Endothelial cell of umbilical vein (primary cell): Measurements from ENCODE around the gene CUX1. TPM values are rescaled to one million over a fixed set of nuclear protein-coding genes. Genes with fewer than 3 reads are reported as not detected.

Experiments
- BruUV-seq: library from RNA; stranded (reverse); fragments of 400-500 nt; replicated peaks from 2 replicates; lab custom pipeline; 2021; lab: Mats Ljungman, UMichigan
- CTCF ChIA-PET: fragments of 300-600, 350-600 bp; sonication (Branson Sonifier 250); formaldehyde crosslinking; loops from one replicate; lab custom pipeline; 2021; ENCODE audit warnings: antibody characterized with exemption, inconsistent platforms; lab: Charles Lee
- POLR2A ChIA-PET: fragments of 300-600, 350-600 bp; sonication (Branson Sonifier 250); formaldehyde crosslinking; loops from one replicate; lab custom pipeline; 2021; ENCODE audit warnings: antibody characterized with exemption, inconsistent platforms; lab: Charles Lee
- DNase-seq: peaks from one replicate; pipeline ENCODE4 v3.0.0-alpha.2; 2011; ENCODE audit warnings: low read depth, low spot score
- FAIRE-seq: peaks from 2 replicates; lab custom pipeline; 2011; peaks lifted over from hg19 to GRCh38; lab: Jason Lieb, UNC
- H2AFZ ChIP-seq: 2 replicates; pipeline ENCODE4 v1.6.0; 2012; ENCODE audit warnings: low read depth, low read length, control low read depth, inconsistent platforms
- H3K27ac ChIP-seq: 2 replicates; pipeline ENCODE4 v1.5.1; 2011; ENCODE audit warnings: low read depth, mild to moderate bottlenecking, control low read depth, low read length, moderate library complexity; ENCODE audit not compliant: insufficient read depth
- H3K27me3 ChIP-seq, 2 experiments: 2 replicates each; pipeline versions ENCODE4 v1.6.0 to v1.6.1; 2011; ENCODE audit warnings: low read length in 2 of 2, mixed read lengths in 1 of 2; ENCODE audit not compliant: control insufficient read depth in 2 of 2, insufficient read depth in 2 of 2
- H3K36me3 ChIP-seq, 2 experiments: 2 replicates in 1 of 2; 3 replicates in 1 of 2; pipeline ENCODE4 v1.5.1; 2011; ENCODE audit warnings: low read length in 2 of 2, mild to moderate bottlenecking in 1 of 2, moderate library complexity in 1 of 2; ENCODE audit not compliant: control insufficient read depth in 2 of 2, insufficient read depth in 2 of 2; ENCODE audit errors: extremely low read depth in 1 of 2
- H3K4me1 ChIP-seq: 3 replicates; pipeline ENCODE4 v1.5.1; 2011; ENCODE audit warnings: mild to moderate bottlenecking, low read length; ENCODE audit not compliant: control insufficient read depth, insufficient read depth; ENCODE audit errors: extremely low read depth
- H3K4me2 ChIP-seq: 2 replicates; pipeline ENCODE4 v1.6.1; 2011; ENCODE audit warnings: low read length, control low read depth, mixed read lengths; ENCODE audit not compliant: insufficient read depth
- H3K4me3 ChIP-seq, 3 experiments: fragments of 200-600 bp in 1 of 3; sonication (generic), shearing (Covaris generic) in 1 of 3; replicated peaks in 1 of 3; 2 replicates each; pipeline ENCODE4 v1.5.1; 2011 to 2016; ENCODE audit warnings: control low read depth in 3 of 3, low read length in 3 of 3, mild to moderate bottlenecking in 2 of 3, inconsistent platforms in 1 of 3, low read depth in 1 of 3, moderate library complexity in 1 of 3; ENCODE audit not compliant: insufficient read depth in 1 of 3
- H3K79me2 ChIP-seq: 2 replicates; pipeline ENCODE4 v1.6.0; 2012; ENCODE audit warnings: low read length, inconsistent platforms; ENCODE audit not compliant: control insufficient read depth, insufficient read depth
- H3K9ac ChIP-seq: replicated peaks from 2 replicates; pipeline ENCODE3; 2011; ENCODE audit warnings: low read length, control low read depth; ENCODE audit not compliant: insufficient read depth; ENCODE audit errors: extremely low read depth
- H3K9me1 ChIP-seq: replicated peaks from 3 replicates; pipeline ENCODE4 v1.6.0; 2011; ENCODE audit warnings: mild to moderate bottlenecking, low read length; ENCODE audit not compliant: control insufficient read depth, insufficient read depth; ENCODE audit errors: extremely low read depth
- H3K9me3 ChIP-seq: replicated peaks from 2 replicates; pipeline ENCODE4 v1.5.1; 2012; ENCODE audit warnings: low read length, inconsistent platforms; ENCODE audit not compliant: control insufficient read depth, insufficient read depth
- H4K20me1 ChIP-seq: replicated peaks from 2 replicates; pipeline ENCODE3; 2011; ENCODE audit warnings: mild to moderate bottlenecking, low read length; ENCODE audit not compliant: control insufficient read depth, insufficient read depth; ENCODE audit errors: extremely low read depth
- EZH2 ChIP-seq: IDR thresholded peaks from 2 replicates; pipeline ENCODE4 v1.6.1; 2012; ENCODE audit warnings: borderline replicate concordance, low read depth, mild to moderate bottlenecking, moderate library complexity, low read length, inconsistent platforms; ENCODE audit not compliant: severe bottlenecking
- FOS ChIP-seq: IDR thresholded peaks from 2 replicates; pipeline ENCODE4 v1.6.1; 2011; ENCODE audit warnings: mild to moderate bottlenecking, low read length, moderate library complexity, borderline replicate concordance; ENCODE audit not compliant: insufficient read depth
- GATA2 ChIP-seq: IDR thresholded peaks from 2 replicates; pipeline ENCODE4 v1.7.0; 2011; ENCODE audit warnings: low read depth, mild to moderate bottlenecking, moderate library complexity, mixed read lengths, low read length; ENCODE audit not compliant: insufficient read length, insufficient read depth
- MYC ChIP-seq: IDR thresholded peaks from one replicate; pipeline ENCODE4 v1.6.1; 2011; ENCODE audit warnings: mild to moderate bottlenecking, low read depth, low read length
- POLR2A ChIP-seq: IDR thresholded peaks from 2 replicates; pipeline ENCODE4 v1.6.1; 2012; ENCODE audit warnings: low read depth, mild to moderate bottlenecking, control low read depth, low read length
- POLR2AphosphoS5 ChIP-seq: IDR thresholded peaks from 2 replicates; pipeline ENCODE4 v1.6.1; 2012; ENCODE audit warnings: low read depth, mild to moderate bottlenecking, control low read depth, low read length, moderate library complexity; ENCODE audit not compliant: insufficient read depth
- dilution Hi-C: fragments of 300-500 bp; cut with MboI; formaldehyde crosslinking; loops from one replicate; pipeline ENCODE4 v1.15.0; 2019; ENCODE audit warnings: low sequenced_read_pairs; ENCODE audit not compliant: extremely low pct_ligation_motif_present
- intact Hi-C: fragments of 100-400 bp; cut with micrococcal nuclease; formaldehyde crosslinking; loops from one replicate; pipeline ENCODE4 v1.10.0; 2022
- polyA plus RNA-seq, 4 experiments: library from polyadenylated mRNA; depleted of rRNA in 3 of 4; stranded (reverse) in 3 of 4; unstranded in 1 of 4; fragments of >200 nt; gene quantifications; 2 replicates each; pipeline versions ENCODE4 v1.2.1 to v1.2.3, GENCODE V29; 2011 to 2012; ENCODE audit warnings: missing spikeins in 1 of 4
- total RNA-seq: library from RNA; stranded (reverse); gene quantifications from 2 replicates; pipeline ENCODE4 v1.2.3, GENCODE V29; 2021
- TF ChIP-seq, protein P1 (sequence below): IDR thresholded peaks from 2 replicates; pipeline ENCODE4 v1.6.1; 2011; ENCODE audit not compliant: insufficient read depth, insufficient read length
- TF ChIP-seq, protein P2 (sequence below), 2 donors: IDR thresholded peaks; 1 replicate in 1 of 2; 2 replicates in 1 of 2; pipeline ENCODE4 v1.5.1; 2011; ENCODE audit warnings: low read length in 2 of 2, mild to moderate bottlenecking in 2 of 2, moderate library complexity in 2 of 2, control low read depth in 1 of 2, inconsistent platforms in 1 of 2, low read depth in 1 of 2; ENCODE audit not compliant: insufficient read depth in 1 of 2; ENCODE audit errors: extremely low read depth in 1 of 2

The CUX1 gene
- total and polyA plus RNA-seq, 2 donors (not counting 3 experiments of a cell fraction or from before 2014, with no cell fraction given) = 13.8 to 49.8 TPM

DNA sequence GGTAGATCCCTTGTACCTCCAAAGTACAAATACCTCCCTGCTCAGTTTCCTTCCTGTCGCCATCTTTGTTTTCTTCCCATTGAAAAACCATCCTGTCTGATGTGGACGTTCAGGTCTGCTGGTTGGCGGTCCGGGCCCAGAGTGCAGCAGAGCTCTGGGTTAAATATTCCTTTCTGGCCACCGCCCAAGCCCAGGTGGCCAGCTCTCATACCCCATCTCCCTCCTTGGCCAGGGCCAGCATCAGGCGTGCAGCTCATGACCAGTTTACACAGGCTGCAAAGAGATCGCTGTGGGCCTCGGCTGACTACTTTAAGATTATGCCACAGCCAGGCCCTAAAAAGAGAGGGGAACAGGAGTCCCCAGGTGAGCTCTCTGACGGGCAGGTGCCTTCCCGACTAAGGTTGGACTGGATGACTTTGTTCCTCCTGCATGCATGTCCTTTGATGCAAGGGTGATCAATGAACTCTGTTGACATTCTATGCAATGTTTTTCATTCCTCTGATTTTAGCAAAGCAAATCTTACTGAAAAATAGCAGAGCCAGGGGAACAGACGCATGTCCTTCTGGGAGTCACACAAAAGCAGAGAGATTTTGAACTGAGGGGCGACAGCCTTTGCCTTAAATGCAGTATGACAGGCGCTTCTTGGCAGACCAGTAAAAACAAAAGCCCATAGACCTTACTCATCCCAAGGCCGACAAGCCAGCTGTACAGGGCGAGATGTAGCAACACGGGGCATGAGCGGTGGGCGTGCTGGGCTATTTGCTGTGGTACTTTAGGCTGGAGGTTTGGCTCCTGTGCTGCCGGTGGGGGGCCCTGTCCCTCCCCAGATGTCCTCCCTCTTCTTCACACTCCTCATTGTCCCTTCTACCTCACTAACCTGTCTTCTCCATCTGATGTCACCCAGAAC lies 435.9 kb downstream of the CUX1 start:
- Histone ChIP-seq H3K9ac (no peak overlapping the region), H3K4me2 (no peak overlapping the region), H3K4me3 (no peak overlapping the region), H3K79me2 (no peaks in the 10 kb centered on the region), H3K36me3 (peaks cover 0 to 2% of the 10 kb centered on the region in 2 experiments), H4K20me1 (no peaks in the 10 kb centered on the region), H3K9me3 (no peaks in the 10 kb centered on the region), H3K27ac (no peak overlapping the region), H3K27me3 (no peaks in the 10 kb centered on the region), H3K9me1 (no peaks in the 10 kb centered on the region), H3K4me1 (no peaks in the 10 kb centered on the region), H2AFZ (no peak overlapping the region)
- dilution Hi-C loops (no loop called here), intact Hi-C loops (no loop called here)
- POLR2A ChIA-PET = no interaction called here
- no peak for FAIRE-seq
- CTCF ChIA-PET = interaction anchor here (0.8 to 1.8 kb wide), 4 partner anchors 11 to 710 kb away, joined by 3 to 4 read pairs (median 3); no protein-coding TSS in a partner anchor
- no TSS peak for BruUV-seq
- DNase-seq = no peak
- TF ChIP-seq, protein P1, sequence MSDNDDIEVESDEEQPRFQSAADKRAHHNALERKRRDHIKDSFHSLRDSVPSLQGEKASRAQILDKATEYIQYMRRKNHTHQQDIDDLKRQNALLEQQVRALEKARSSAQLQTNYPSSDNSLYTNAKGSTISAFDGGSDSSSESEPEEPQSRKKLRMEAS = no peak
- no peak for TF ChIP-seq MYC
- TF ChIP-seq POLR2A = no peak
- no peak for TF ChIP-seq POLR2AphosphoS5
- TF ChIP-seq FOS = no peak
- TF ChIP-seq, protein P2, sequence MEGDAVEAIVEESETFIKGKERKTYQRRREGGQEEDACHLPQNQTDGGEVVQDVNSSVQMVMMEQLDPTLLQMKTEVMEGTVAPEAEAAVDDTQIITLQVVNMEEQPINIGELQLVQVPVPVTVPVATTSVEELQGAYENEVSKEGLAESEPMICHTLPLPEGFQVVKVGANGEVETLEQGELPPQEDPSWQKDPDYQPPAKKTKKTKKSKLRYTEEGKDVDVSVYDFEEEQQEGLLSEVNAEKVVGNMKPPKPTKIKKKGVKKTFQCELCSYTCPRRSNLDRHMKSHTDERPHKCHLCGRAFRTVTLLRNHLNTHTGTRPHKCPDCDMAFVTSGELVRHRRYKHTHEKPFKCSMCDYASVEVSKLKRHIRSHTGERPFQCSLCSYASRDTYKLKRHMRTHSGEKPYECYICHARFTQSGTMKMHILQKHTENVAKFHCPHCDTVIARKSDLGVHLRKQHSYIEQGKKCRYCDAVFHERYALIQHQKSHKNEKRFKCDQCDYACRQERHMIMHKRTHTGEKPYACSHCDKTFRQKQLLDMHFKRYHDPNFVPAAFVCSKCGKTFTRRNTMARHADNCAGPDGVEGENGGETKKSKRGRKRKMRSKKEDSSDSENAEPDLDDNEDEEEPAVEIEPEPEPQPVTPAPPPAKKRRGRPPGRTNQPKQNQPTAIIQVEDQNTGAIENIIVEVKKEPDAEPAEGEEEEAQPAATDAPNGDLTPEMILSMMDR (IDR thresholded peaks at IDR 0.05; ENCODE audit: extremely low read depth in 1 of 2, insufficient read depth in 1 of 2, low read depth in 1 of 2, low read length in 2 of 2) = no peak
- no peak for TF ChIP-seq GATA2
- no peak for TF ChIP-seq EZH2
